A549 (cell line): ENCODE data around the gene NLRP4. TPM values are rescaled to one million over a fixed set of nuclear protein-coding genes. Genes with fewer than 3 reads are reported as not detected.

Experiments
- ATAC-seq, 2 experiments: fragments of 200-7000 bp in 1 of 2; fragments of >200 bp in 1 of 2; cut with Nextera tagmentation in 1 of 2; cut with Tn5 transposase in 1 of 2; 3 replicates each; pipeline versions ENCODE4 v1.8.0 to v1.9.1; 2018 to 2020; ENCODE audit warnings: mild to moderate bottlenecking in 1 of 2, moderate library complexity in 1 of 2
- CTCF ChIA-PET: fragments of 300-600 bp; sonication (Branson Sonifier 250); formaldehyde crosslinking; extraction: SDS; loops from one replicate; lab custom pipeline; 2021; ENCODE audit warnings: antibody characterized with exemption, inconsistent platforms; lab: Yijun Ruan, JAX
- POLR2A ChIA-PET: fragments of 350-600 bp; formaldehyde crosslinking; extraction: SDS; loops from one replicate; lab custom pipeline; 2021; ENCODE audit warnings: antibody characterized with exemption, inconsistent platforms; lab: Yijun Ruan, JAX
- DNase-seq, 2 experiments: peaks; one replicate each; pipeline versions ENCODE4 v3.0.0 to v3.0.0-alpha.2; 2011 to 2016; ENCODE audit warnings: low read depth in 1 of 2, low spot score in 1 of 2
- FAIRE-seq: peaks from 2 replicates; lab custom pipeline; 2011; peaks lifted over from hg19 to GRCh38; lab: Jason Lieb, UNC
- H3K27ac ChIP-seq, 2 experiments: fragments of >200 bp; sonication (Bioruptor Twin); formaldehyde crosslinking; 3 replicates each; pipeline ENCODE4 v1.5.1; 2016 to 2017
- H3K4me1 ChIP-seq: fragments of >200 bp; sonication (Bioruptor Twin); formaldehyde crosslinking; 3 replicates; pipeline ENCODE4 v1.6.1; 2016
- H3K4me2 ChIP-seq: fragments of >200 bp; sonication (Bioruptor Twin); formaldehyde crosslinking; 3 replicates; pipeline ENCODE4 v1.6.1; 2016
- H3K4me3 ChIP-seq: fragments of >200 bp; sonication (Bioruptor Twin); formaldehyde crosslinking; 3 replicates; pipeline ENCODE4 v1.5.1; 2016
- H3K9me3 ChIP-seq: fragments of >200 bp; sonication (Bioruptor Twin); formaldehyde crosslinking; 3 replicates; pipeline ENCODE4 v1.6.1; 2016
- BCL3 ChIP-seq: fragments of >200 bp; sonication (Bioruptor Twin); formaldehyde crosslinking; IDR thresholded peaks from 3 replicates; pipeline ENCODE4 v1.6.1; 2016
- BHLHE40 ChIP-seq: IDR thresholded peaks from 2 replicates; pipeline ENCODE4 v1.6.1; 2012; ENCODE audit warnings: low read depth, low read length, inconsistent platforms
- CBX2 ChIP-seq: fragments of 200-600 bp; sonication (generic); IDR thresholded peaks from 2 replicates; pipeline ENCODE4 v1.6.1; 2016; ENCODE audit warnings: low read depth, mild to moderate bottlenecking, borderline replicate concordance
- CHD2 ChIP-seq: fragments of 150-350 bp; IDR thresholded peaks from 2 replicates; pipeline ENCODE4 v1.6.1; 2014; ENCODE audit warnings: low read length; ENCODE audit not compliant: partially characterized antibody
- E2F6 ChIP-seq: IDR thresholded peaks from 2 replicates; pipeline ENCODE4 v1.6.1; 2012; ENCODE audit warnings: low read depth, borderline replicate concordance
- EP300 ChIP-seq, 2 experiments: fragments of >200 bp; sonication (Bioruptor Twin); formaldehyde crosslinking; IDR thresholded peaks; 2 replicates in 1 of 2; 3 replicates in 1 of 2; pipeline ENCODE4 v1.6.1; 2016 to 2017
- ESRRA ChIP-seq: fragments of 150-350 bp; IDR thresholded peaks from 2 replicates; pipeline ENCODE4 v1.6.1; 2014; ENCODE audit warnings: mild to moderate bottlenecking, low read length, borderline replicate concordance
- FOSB ChIP-seq: fragments of 250-450 bp; sonication (Bioruptor Pico); IDR thresholded peaks from 2 replicates; pipeline ENCODE4 v1.5.0; 2020; ENCODE audit warnings: mild to moderate bottlenecking, moderate library complexity
- HDAC2 ChIP-seq: fragments of 200-600 bp; sonication (generic); IDR thresholded peaks from 2 replicates; pipeline ENCODE4 v1.6.1; 2016
- HEYL ChIP-seq: fragments of 250-450 bp; sonication (Bioruptor Pico); IDR thresholded peaks from 2 replicates; pipeline ENCODE4 v1.8.0; 2021; ENCODE audit warnings: mild to moderate bottlenecking, moderate library complexity
- HMGXB4 ChIP-seq: fragments of 250-450 bp; sonication (Bioruptor Pico); IDR thresholded peaks from 2 replicates; pipeline ENCODE4 v1.5.0; 2021; ENCODE audit warnings: mild to moderate bottlenecking, moderate library complexity, borderline replicate concordance
- JUN ChIP-seq, 2 experiments: fragments of >200 bp; sonication (Bioruptor Twin); formaldehyde crosslinking; IDR thresholded peaks; 2 replicates in 1 of 2; 3 replicates in 1 of 2; pipeline ENCODE4 v1.6.1; 2016 to 2017
- JUNB ChIP-seq: fragments of >200 bp; sonication (Bioruptor Twin); formaldehyde crosslinking; IDR thresholded peaks from 2 replicates; pipeline ENCODE4 v1.6.1; 2016
- KDM1A ChIP-seq: fragments of 200-600 bp; sonication (generic); IDR thresholded peaks from 2 replicates; pipeline ENCODE4 v1.6.1; 2016; ENCODE audit warnings: low read depth, mild to moderate bottlenecking
- PBX3 ChIP-seq: IDR thresholded peaks from 2 replicates; pipeline ENCODE4 v1.6.1; 2012
- PHF8 ChIP-seq: fragments of 200-600 bp; sonication (generic); IDR thresholded peaks from 2 replicates; pipeline ENCODE4 v1.6.1; 2016; ENCODE audit warnings: low read depth, mild to moderate bottlenecking, antibody characterized with exemption, moderate library complexity, borderline replicate concordance
- RAD21 ChIP-seq, 2 experiments: fragments of >200 bp in 1 of 2; sonication (Bioruptor Twin) in 1 of 2; formaldehyde crosslinking in 1 of 2; IDR thresholded peaks in 1 of 2; conservative IDR thresholded peaks in 1 of 2; 2 replicates in 1 of 2; 3 replicates in 1 of 2; pipeline ENCODE4 v1.6.1; 2012 to 2018; ENCODE audit warnings: inconsistent platforms in 1 of 2
- RFX5 ChIP-seq: fragments of 450-650 bp; IDR thresholded peaks from 2 replicates; pipeline ENCODE4 v1.7.1; 2014; ENCODE audit warnings: antibody characterized with exemption, mild to moderate bottlenecking, moderate library complexity
- RNF2 ChIP-seq: fragments of 200-600 bp; sonication (generic); IDR thresholded peaks from 2 replicates; pipeline ENCODE4 v1.6.1; 2016; ENCODE audit warnings: low read depth, mild to moderate bottlenecking, antibody characterized with exemption, moderate library complexity, borderline replicate concordance
- SMC3 ChIP-seq: fragments of >200 bp; sonication (Bioruptor Twin); formaldehyde crosslinking; IDR thresholded peaks from 3 replicates; pipeline ENCODE4 v1.6.1; 2018; ENCODE audit warnings: inconsistent platforms
- SREBF2 ChIP-seq: fragments of 450-650 bp; IDR thresholded peaks from 2 replicates; pipeline ENCODE4 v1.6.1; 2014; ENCODE audit warnings: mild to moderate bottlenecking, moderate library complexity
- WGBS: methylation state at CpG from one replicate; pipeline ENCODE4 v1.1.6; 2017; ENCODE audit errors: missing lambda C conversion rate; 5-methylcytosine and 5-hydroxymethylcytosine counted together
- polyA plus RNA-seq, 4 experiments: library from polyadenylated mRNA; depleted of rRNA in 3 of 4; stranded (reverse); fragments of >200 nt; fragmentation: RNase III in 1 of 4; extraction: RNeasy Plus Mini Kit Qiagen cat#74134 plus additional on column Dnase treatment in 1 of 4; gene quantifications; 2 replicates in 3 of 4; 3 replicates in 1 of 4; pipeline ENCODE4 v1.2.3, GENCODE V29; 2011 to 2017

NLRP4 gene
- polyA plus RNA-seq, 2 of the 4 experiments (the other 2 are of a cell fraction): 0.10 TPM; not detected in 1

- ATAC-seq: no peak
- TF ChIP-seq JUN (IDR thresholded peaks at IDR 0.05): no peak
- no peak for TF ChIP-seq CBX2
- no peak for TF ChIP-seq RAD21 (conservative IDR thresholded peaks at IDR 0.05 in 1 of 2, IDR thresholded peaks at IDR 0.05 in 1 of 2)
- no peak for TF ChIP-seq HDAC2
- FAIRE-seq: no peak
- H3K4me2 ChIP-seq: no peak overlapping the region
- no peak overlapping the region for H3K27ac ChIP-seq
- no peaks in the 10 kb centered on the region for H3K4me1 ChIP-seq
- WGBS: 3% methylated on average over 3 of the region's 3 CpGs
- CTCF ChIA-PET: no interaction called here
- POLR2A ChIA-PET: no interaction called here
- no peak overlapping the region for H3K4me3 ChIP-seq
- H3K9me3 ChIP-seq: peaks cover 16% of the 10 kb centered on the region
- no peak for DNase-seq
Measured at GRCh38 chr19:55811340-55811739, 25.0 kb upstream of the NLRP4 start.

GRCh38 chr19:55812449-55812848 lies 23.9 kb upstream of the NLRP4 start:
- no peak for DNase-seq
- no peak overlapping the region for H3K4me3 ChIP-seq
- POLR2A ChIA-PET: no interaction called here
- H3K4me1 ChIP-seq: no peaks in the 10 kb centered on the region
- CTCF ChIA-PET: interaction anchor here (1.3 kb wide), 1 partner anchor 13 kb away, joined by 3 read pairs; no protein-coding TSS in a partner anchor
- H3K27ac ChIP-seq: no peak overlapping the region
- no peak for ATAC-seq
- WGBS: 2% methylated on average over 7 of the region's 7 CpGs
- TF ChIP-seq BHLHE40: no peak
- no peak overlapping the region for H3K4me2 ChIP-seq
- peaks cover 16% of the 10 kb centered on the region for H3K9me3 ChIP-seq
- no peak for FAIRE-seq

- WGBS: 15% methylated on average over 5 of the region's 5 CpGs
Measured at GRCh38 chr19:55813906-55814305, 22.4 kb upstream of the NLRP4 start.

More at GRCh38 chr19:55813906-55814305, 22.4 kb upstream of the NLRP4 start:
- ATAC-seq (no peak), FAIRE-seq (no peak), DNase-seq (no peak)
- ChIA-PET CTCF (no interaction called here), POLR2A (no interaction called here)
- Histone ChIP-seq H3K9me3 (peaks cover 11% of the 10 kb centered on the region), H3K4me2 (no peak overlapping the region), H3K27ac (no peak overlapping the region), H3K4me3 (no peak overlapping the region), H3K4me1 (no peaks in the 10 kb centered on the region)
- TF ChIP-seq FOSB (CRISPR knock-in tag): no peak
- no peak for TF ChIP-seq SREBF2
- TF ChIP-seq SMC3: no peak
- no peak for TF ChIP-seq HMGXB4
- TF ChIP-seq ESRRA: no peak
- no peak for TF ChIP-seq PHF8
- no peak for TF ChIP-seq PBX3
- TF ChIP-seq JUNB: no peak
- TF ChIP-seq BCL3: no peak
- no peak for TF ChIP-seq RFX5
- TF ChIP-seq CBX2: no peak
- no peak for TF ChIP-seq E2F6
- TF ChIP-seq BHLHE40: no peak
- no peak for TF ChIP-seq HEYL (CRISPR knock-in tag)
- no peak for TF ChIP-seq RNF2
- TF ChIP-seq CHD2: no peak
- TF ChIP-seq KDM1A: no peak
- no peak for TF ChIP-seq EP300 (IDR thresholded peaks at IDR 0.05)
